LNCaP clone FGC (cell line): ENCODE results near the gene RBPJ.
A peak's percentile ranks its signal among the peaks of the same experiment; 100 is the strongest.

Experiments
- DNase-seq: peaks from one replicate; pipeline ENCODE4 v3.0.0-alpha.2; 2011; ENCODE audit warnings: low read depth
- H3K4me3 ChIP-seq: 2 replicates; pipeline ENCODE4 v1.5.1; 2011; ENCODE audit warnings: mild to moderate bottlenecking, low read depth, low read length, control low read depth
- TF ChIP-seq, protein P1 (sequence below): IDR thresholded peaks from 2 replicates; pipeline ENCODE4 v1.5.1; 2012; ENCODE audit warnings: mild to moderate bottlenecking; ENCODE audit not compliant: control insufficient read depth, insufficient read depth; ENCODE audit errors: extremely low read depth

RBPJ gene

DNA sequence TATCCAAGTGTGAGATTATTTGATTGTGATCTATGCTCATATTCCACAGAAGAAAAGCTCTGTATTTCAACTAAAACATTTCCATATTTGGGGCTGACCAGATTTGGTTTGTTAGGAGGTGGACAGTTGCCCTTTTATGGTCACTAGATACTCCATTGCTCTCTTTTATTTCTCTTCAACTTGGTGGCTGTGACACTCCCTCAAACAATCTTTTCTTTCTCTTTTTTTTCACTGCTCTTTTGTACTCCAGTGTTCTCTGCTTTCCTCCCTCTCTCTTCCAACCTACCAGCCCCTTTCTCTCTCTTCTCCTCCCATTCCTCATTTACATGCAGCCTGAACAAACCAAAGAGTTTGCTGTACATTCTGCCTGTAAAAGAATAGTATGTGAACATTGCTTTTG, 48.8 kb downstream of the RBPJ start:
- DNase-seq = no peak
- TF ChIP-seq, protein P1, sequence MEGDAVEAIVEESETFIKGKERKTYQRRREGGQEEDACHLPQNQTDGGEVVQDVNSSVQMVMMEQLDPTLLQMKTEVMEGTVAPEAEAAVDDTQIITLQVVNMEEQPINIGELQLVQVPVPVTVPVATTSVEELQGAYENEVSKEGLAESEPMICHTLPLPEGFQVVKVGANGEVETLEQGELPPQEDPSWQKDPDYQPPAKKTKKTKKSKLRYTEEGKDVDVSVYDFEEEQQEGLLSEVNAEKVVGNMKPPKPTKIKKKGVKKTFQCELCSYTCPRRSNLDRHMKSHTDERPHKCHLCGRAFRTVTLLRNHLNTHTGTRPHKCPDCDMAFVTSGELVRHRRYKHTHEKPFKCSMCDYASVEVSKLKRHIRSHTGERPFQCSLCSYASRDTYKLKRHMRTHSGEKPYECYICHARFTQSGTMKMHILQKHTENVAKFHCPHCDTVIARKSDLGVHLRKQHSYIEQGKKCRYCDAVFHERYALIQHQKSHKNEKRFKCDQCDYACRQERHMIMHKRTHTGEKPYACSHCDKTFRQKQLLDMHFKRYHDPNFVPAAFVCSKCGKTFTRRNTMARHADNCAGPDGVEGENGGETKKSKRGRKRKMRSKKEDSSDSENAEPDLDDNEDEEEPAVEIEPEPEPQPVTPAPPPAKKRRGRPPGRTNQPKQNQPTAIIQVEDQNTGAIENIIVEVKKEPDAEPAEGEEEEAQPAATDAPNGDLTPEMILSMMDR = no peak
- no peak overlapping the region for H3K4me3 ChIP-seq

GRCh38 chr4:26372076-26372475, 51.3 kb downstream of the RBPJ start:
- no peak for DNase-seq
- no peak overlapping the region for H3K4me3 ChIP-seq
- TF ChIP-seq, protein P1 = no peak

DNA sequence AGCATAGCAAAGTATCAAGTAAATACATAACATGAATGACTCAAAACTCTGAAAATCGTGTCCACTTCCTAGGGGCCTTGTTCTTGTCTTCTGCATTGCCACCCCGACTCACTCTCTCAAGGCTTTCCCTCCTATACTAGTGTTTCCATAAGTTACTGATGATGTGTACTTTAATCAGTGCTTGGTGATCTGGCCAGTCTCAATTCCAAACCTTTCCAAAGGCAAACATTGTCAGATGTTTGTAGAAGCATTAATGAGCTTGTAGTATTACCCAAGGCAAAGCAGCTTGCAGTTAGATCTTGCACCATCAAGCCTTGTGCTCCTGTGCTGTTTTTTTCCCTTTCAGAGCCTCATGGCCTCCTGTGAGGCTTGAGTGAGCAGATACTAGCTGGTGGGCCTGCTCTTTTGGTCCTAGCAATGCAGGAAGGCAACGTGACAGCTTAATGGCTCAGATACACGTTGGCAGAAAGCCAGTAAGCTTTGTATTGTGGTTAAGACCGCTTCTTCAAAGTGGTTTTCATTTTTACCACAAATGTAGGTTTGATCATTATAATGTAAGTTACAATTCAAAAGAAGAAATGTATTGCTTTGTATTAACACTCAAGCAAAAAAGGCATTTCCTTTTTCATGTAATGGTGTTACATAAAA, 51.8 kb downstream of the RBPJ start:
- TF ChIP-seq, protein P1 = no peak
- H3K4me3 ChIP-seq = no peak overlapping the region
- peak; percentile 85 for DNase-seq

- TF ChIP-seq, protein P1 = no peak
- no peak for DNase-seq
Measured at GRCh38 chr4:26375551-26375950, 54.7 kb downstream of the RBPJ start.

DNA sequence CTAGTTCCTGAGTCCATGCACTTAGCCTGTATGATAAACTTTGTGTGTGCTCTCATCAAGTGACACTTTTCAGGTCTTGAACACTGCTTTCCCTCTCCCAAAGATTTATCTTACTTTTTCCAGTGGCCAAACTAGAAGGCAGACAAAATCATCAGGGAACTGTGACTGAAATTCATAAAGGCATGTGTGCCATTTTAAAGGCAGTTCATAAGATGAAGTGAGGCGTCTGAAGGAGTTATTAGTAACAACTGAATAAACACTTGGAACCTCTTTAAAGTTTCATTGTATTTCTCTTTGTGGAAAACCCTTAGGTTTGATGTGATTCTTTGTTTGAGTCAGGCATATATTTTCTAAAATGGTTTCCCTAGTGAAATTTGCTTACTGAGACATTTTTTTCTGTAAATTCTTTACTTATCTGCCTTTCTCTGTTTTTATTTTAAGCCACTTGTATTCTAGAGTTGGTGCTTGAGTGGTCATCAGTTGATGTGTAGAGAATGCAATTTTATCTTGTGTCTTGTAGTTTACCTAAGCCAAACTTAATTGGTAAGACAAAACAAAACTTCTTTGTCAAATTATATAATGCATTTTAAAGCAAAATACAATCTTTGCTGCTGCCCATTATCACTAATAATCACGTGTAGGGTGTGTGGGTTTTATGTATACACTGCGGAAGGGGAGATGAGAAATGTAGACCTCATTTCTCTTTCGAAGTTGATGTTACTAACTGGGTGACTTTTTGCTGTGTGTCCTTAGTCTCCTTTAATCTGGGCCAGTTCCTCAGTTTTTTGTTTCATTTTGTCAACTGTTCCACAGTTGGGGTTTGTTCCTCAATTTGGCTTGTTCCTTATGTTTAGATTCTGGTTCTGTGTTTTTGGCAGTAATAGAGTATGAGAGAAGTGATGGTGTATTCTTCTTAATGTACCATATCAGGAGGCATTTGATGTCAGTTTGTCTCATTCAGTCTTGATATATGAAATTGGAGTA, 56.8 kb downstream of the RBPJ start:
- TF ChIP-seq, protein P1 = no peak
- H3K4me3 ChIP-seq = no peak overlapping the region
- DNase-seq = no peak

More at GRCh38 chr4:26375551-26375950, 54.7 kb downstream of the RBPJ start:
- no peak overlapping the region for H3K4me3 ChIP-seq

DNA sequence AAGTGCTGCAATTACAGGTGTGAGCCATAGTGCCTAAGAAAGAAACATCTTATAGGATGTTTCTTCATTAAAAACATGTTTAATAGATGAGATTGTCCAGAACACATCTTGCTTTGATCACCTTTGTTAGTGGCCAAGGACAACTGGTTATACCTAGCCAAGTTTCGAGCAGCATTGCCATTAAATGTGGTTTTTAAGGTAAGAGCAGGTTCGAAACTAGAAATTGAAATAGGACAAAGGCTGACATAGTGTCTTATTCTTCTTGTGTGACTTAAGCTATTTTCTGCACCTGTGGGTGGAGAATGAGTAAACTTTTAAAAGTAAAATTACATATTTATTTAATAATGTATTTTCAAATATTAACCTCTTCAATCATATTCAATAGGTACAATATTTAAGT, 59.0 kb downstream of the RBPJ start:
- TF ChIP-seq, protein P1 = no peak
- no peak for DNase-seq
- no peak overlapping the region for H3K4me3 ChIP-seq

- H3K4me3 ChIP-seq = no peak overlapping the region
- TF ChIP-seq, protein P1 = no peak
- DNase-seq = no peak
Measured at GRCh38 chr4:26380740-26381139, 59.9 kb downstream of the RBPJ start.
